ENCODE measurements around the gene ZNF511. TPM values are rescaled to one million over a fixed set of nuclear protein-coding genes. Genes with fewer than 3 reads are reported as not detected.

The ZNF511 gene
- total RNA-seq, 1 experiment from 2014 or later, result 69.6 TPM

DNA sequence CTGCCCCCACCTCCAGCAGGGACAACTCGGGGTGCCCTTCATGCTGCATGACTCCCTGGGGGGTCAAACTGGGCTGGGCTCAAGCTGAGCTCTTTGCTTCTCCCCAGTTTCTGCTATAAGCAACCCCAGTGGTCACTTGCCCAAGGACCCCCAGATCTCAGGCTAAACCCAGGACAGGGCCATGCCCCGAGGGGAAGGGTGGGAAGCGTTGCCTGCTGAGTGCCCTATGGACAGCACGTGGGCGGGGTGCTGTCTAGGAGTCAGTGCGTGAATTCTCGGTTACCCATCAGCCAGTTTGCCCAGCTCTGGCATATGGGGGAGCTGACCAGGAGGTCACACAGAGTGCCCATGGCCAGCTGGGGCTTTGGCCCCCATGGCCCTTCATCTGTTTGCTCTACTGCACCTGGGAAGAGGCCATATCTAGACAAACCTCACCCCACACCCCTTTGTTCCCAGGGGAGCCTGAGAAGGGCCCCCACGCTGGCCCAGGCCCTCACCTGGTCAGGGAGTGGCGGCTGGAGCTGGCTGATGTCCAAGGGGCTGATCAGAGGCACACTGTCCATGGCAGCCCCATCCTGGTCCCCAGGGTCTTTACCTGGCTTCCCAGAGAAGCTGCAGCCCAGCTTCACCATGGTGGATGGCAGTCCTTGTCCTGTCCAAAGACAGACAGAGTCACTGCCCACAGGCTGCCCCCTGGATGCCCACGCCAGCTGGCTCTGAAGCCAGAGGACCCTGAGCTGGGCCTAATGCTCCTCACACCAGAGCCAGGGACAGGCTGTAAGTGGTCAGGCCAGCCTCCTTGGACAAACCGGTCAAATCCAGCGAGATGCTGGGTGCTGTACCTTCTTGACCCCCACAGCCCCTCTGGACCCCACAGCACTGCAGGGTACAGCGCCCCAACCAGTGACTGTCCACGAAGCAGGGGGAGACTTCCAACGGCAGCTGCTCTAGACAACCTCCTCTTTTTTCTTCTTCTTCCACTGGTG, 19.9 kb downstream of the ZNF511 start:
- DNase-seq (ENCODE audit: low spot score) (no peak), ATAC-seq (no peak)
- peaks cover 87% of the 10 kb centered on the region for H3K27me3 Mint-ChIP-seq (ENCODE audit: low read depth)
- ChIA-PET CTCF (interaction anchor here (0.9 to 4.1 kb wide), 24 partner anchors 10 to 170 kb away, joined by 3 to 26 read pairs (median 6); partner anchors contain the start of genes ECHS1, FUOM, MTG1 and PAOX), POLR2A (no interaction called here)
- no peaks in the 10 kb centered on the region for H3K36me3 Mint-ChIP-seq
- TF ChIP-seq, protein P1, sequence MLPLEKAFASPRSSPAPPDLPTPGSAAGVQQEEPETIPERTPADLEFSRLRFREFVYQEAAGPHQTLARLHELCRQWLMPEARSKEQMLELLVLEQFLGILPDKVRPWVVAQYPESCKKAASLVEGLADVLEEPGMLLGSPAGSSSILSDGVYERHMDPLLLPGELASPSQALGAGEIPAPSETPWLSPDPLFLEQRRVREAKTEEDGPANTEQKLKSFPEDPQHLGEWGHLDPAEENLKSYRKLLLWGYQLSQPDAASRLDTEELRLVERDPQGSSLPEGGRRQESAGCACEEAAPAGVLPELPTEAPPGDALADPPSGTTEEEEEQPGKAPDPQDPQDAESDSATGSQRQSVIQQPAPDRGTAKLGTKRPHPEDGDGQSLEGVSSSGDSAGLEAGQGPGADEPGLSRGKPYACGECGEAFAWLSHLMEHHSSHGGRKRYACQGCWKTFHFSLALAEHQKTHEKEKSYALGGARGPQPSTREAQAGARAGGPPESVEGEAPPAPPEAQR (CRISPR knock-in tag; IDR thresholded peaks at IDR 0.05), result no peak
- TF ChIP-seq ATF1 (CRISPR knock-in tag; IDR thresholded peaks at IDR 0.05) (no peak), CREM (CRISPR knock-in tag; IDR thresholded peaks at IDR 0.05) (no peak), JUN (CRISPR knock-in tag; IDR thresholded peaks at IDR 0.05) (no peak)
- peaks cover 6% of the 10 kb centered on the region for H3K9me3 Mint-ChIP-seq
- no peak overlapping the region for H3K27ac Mint-ChIP-seq
- H3K4me3 Mint-ChIP-seq, result no peak overlapping the region
- H3K4me1 Mint-ChIP-seq, result peaks cover 14% of the 10 kb centered on the region

DNA sequence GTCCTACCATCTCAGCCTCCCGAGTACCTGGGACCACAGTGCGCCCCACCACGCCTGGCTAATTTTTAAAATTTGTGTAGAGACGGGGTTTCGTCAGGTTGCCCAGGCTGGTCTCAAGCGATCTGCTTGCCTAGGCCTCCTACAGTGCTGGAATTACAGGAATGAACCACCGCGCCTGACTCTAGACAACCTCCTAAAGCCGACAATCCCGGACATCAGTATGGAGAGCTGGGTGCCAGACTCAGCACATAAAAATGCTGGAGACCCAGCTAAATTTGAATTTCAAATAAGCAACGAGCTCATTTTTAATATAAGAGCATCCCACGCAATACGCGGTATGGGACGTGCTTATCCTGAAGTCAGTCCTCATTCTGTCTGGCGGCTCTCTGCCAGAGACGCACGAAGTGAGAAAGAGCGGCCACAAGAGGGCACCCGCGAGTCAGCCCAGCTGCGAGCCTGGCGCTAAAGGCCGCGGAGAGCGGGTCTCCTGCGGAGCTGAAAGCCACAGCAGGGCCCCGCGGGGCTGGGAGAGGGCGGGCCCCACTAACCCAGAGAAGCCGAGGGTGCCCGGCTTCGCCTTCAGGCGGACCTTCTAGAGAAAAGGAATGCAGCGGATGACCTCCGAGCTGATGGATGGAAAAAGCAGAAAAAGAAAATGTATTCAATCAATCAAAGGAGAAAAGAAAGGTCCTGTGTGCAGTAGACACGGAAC, 20.9 kb downstream of the ZNF511 start:
- DNase-seq (ENCODE audit: low spot score), result peak; percentile 90
- peaks cover 6% of the 10 kb centered on the region for H3K9me3 Mint-ChIP-seq
- ATAC-seq, result peak; percentile 81
- POLR2A ChIA-PET, result no interaction called here
- peaks cover 14% of the 10 kb centered on the region for H3K4me1 Mint-ChIP-seq
- peak overlapping the region; percentile 22 for H3K4me3 Mint-ChIP-seq
- CTCF ChIA-PET, result interaction anchor here (0.7 to 4.1 kb wide), 31 partner anchors 11 to 171 kb away, joined by 3 to 26 read pairs (median 4); partner anchors contain the start of genes ECHS1, FUOM, MTG1 and PAOX
- H3K36me3 Mint-ChIP-seq, result no peaks in the 10 kb centered on the region
- H3K27ac Mint-ChIP-seq, result no peak overlapping the region
- H3K27me3 Mint-ChIP-seq (ENCODE audit: low read depth), result peaks cover 88% of the 10 kb centered on the region
- TF ChIP-seq ZNF138 (CRISPR knock-in tag; conservative IDR thresholded peaks at IDR 0.05) (no peak), ZNF121 (CRISPR knock-in tag; IDR thresholded peaks at IDR 0.05) (no peak), NFATC4 (CRISPR knock-in tag; IDR thresholded peaks at IDR 0.05) (no peak), PRRX2 (CRISPR knock-in tag; IDR thresholded peaks at IDR 0.05) (no peak), NFE2L1 (CRISPR knock-in tag; IDR thresholded peaks at IDR 0.05) (no peak), JUN (CRISPR knock-in tag; IDR thresholded peaks at IDR 0.05) (no peak), ZNF317 (CRISPR knock-in tag; IDR thresholded peaks at IDR 0.05; ENCODE audit: borderline replicate concordance, low read depth) (no peak), ETV6 (CRISPR knock-in tag; IDR thresholded peaks at IDR 0.05) (0 out of 2 replicates have a peak, but pooled peaks have one; percentile 35), ATF1 (CRISPR knock-in tag; IDR thresholded peaks at IDR 0.05) (no peak), ZNF423 (CRISPR knock-in tag; IDR thresholded peaks at IDR 0.05) (peak; percentile 82)
- TF ChIP-seq, protein P2, sequence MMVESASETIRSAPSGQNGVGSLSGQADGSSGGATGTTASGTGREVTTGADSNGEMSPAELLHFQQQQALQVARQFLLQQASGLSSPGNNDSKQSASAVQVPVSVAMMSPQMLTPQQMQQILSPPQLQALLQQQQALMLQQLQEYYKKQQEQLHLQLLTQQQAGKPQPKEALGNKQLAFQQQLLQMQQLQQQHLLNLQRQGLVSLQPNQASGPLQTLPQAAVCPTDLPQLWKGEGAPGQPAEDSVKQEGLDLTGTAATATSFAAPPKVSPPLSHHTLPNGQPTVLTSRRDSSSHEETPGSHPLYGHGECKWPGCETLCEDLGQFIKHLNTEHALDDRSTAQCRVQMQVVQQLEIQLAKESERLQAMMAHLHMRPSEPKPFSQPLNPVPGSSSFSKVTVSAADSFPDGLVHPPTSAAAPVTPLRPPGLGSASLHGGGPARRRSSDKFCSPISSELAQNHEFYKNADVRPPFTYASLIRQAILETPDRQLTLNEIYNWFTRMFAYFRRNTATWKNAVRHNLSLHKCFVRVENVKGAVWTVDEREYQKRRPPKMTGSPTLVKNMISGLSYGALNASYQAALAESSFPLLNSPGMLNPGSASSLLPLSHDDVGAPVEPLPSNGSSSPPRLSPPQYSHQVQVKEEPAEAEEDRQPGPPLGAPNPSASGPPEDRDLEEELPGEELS (CRISPR knock-in tag; IDR thresholded peaks at IDR 0.05), result no peak
- TF ChIP-seq, protein P3, sequence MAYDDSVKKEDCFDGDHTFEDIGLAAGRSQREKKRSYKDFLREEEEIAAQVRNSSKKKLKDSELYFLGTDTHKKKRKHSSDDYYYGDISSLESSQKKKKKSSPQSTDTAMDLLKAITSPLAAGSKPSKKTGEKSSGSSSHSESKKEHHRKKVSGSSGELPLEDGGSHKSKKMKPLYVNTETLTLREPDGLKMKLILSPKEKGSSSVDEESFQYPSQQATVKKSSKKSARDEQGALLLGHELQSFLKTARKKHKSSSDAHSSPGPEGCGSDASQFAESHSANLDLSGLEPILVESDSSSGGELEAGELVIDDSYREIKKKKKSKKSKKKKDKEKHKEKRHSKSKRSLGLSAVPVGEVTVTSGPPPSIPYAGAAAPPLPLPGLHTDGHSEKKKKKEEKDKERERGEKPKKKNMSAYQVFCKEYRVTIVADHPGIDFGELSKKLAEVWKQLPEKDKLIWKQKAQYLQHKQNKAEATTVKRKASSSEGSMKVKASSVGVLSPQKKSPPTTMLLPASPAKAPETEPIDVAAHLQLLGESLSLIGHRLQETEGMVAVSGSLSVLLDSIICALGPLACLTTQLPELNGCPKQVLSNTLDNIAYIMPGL (CRISPR knock-in tag; IDR thresholded peaks at IDR 0.05), result 0 out of 2 replicates have a peak, but pooled peaks have one; percentile 48
- TF ChIP-seq, protein P4, sequence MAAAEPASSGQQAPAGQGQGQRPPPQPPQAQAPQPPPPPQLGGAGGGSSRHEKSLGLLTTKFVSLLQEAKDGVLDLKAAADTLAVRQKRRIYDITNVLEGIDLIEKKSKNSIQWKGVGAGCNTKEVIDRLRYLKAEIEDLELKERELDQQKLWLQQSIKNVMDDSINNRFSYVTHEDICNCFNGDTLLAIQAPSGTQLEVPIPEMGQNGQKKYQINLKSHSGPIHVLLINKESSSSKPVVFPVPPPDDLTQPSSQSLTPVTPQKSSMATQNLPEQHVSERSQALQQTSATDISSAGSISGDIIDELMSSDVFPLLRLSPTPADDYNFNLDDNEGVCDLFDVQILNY (CRISPR knock-in tag; IDR thresholded peaks at IDR 0.05), result 0 out of 2 replicates have a peak, but pooled peaks have one; percentile 34
- TF ChIP-seq, protein P5, sequence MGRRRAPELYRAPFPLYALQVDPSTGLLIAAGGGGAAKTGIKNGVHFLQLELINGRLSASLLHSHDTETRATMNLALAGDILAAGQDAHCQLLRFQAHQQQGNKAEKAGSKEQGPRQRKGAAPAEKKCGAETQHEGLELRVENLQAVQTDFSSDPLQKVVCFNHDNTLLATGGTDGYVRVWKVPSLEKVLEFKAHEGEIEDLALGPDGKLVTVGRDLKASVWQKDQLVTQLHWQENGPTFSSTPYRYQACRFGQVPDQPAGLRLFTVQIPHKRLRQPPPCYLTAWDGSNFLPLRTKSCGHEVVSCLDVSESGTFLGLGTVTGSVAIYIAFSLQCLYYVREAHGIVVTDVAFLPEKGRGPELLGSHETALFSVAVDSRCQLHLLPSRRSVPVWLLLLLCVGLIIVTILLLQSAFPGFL (CRISPR knock-in tag; IDR thresholded peaks at IDR 0.05; ENCODE audit: borderline replicate concordance), result no peak
- TF ChIP-seq, protein P6, sequence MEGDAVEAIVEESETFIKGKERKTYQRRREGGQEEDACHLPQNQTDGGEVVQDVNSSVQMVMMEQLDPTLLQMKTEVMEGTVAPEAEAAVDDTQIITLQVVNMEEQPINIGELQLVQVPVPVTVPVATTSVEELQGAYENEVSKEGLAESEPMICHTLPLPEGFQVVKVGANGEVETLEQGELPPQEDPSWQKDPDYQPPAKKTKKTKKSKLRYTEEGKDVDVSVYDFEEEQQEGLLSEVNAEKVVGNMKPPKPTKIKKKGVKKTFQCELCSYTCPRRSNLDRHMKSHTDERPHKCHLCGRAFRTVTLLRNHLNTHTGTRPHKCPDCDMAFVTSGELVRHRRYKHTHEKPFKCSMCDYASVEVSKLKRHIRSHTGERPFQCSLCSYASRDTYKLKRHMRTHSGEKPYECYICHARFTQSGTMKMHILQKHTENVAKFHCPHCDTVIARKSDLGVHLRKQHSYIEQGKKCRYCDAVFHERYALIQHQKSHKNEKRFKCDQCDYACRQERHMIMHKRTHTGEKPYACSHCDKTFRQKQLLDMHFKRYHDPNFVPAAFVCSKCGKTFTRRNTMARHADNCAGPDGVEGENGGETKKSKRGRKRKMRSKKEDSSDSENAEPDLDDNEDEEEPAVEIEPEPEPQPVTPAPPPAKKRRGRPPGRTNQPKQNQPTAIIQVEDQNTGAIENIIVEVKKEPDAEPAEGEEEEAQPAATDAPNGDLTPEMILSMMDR (IDR thresholded peaks at IDR 0.05), result peak; percentile 95
- TF ChIP-seq, protein P7, sequence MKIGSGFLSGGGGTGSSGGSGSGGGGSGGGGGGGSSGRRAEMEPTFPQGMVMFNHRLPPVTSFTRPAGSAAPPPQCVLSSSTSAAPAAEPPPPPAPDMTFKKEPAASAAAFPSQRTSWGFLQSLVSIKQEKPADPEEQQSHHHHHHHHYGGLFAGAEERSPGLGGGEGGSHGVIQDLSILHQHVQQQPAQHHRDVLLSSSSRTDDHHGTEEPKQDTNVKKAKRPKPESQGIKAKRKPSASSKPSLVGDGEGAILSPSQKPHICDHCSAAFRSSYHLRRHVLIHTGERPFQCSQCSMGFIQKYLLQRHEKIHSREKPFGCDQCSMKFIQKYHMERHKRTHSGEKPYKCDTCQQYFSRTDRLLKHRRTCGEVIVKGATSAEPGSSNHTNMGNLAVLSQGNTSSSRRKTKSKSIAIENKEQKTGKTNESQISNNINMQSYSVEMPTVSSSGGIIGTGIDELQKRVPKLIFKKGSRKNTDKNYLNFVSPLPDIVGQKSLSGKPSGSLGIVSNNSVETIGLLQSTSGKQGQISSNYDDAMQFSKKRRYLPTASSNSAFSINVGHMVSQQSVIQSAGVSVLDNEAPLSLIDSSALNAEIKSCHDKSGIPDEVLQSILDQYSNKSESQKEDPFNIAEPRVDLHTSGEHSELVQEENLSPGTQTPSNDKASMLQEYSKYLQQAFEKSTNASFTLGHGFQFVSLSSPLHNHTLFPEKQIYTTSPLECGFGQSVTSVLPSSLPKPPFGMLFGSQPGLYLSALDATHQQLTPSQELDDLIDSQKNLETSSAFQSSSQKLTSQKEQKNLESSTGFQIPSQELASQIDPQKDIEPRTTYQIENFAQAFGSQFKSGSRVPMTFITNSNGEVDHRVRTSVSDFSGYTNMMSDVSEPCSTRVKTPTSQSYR (CRISPR knock-in tag; IDR thresholded peaks at IDR 0.05), result no peak
- TF ChIP-seq, protein P8, sequence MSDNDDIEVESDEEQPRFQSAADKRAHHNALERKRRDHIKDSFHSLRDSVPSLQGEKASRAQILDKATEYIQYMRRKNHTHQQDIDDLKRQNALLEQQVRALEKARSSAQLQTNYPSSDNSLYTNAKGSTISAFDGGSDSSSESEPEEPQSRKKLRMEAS (CRISPR knock-in tag; IDR thresholded peaks at IDR 0.05), result no peak
